Measurements from ENCODE around the gene ERICH3.
A peak's percentile ranks its signal among the peaks of the same experiment; 100 is the strongest.

Gene ERICH3

GRCh38 chr1:74534241-74534640 is 139.4 kb downstream of the ERICH3 start:
- H4K91ac ChIP-seq (ENCODE audit: low read depth, low read length, poor library complexity): no peak overlapping the region
- no peak overlapping the region for H4K8ac ChIP-seq (ENCODE audit: low read depth, low read length)
- H2BK5ac ChIP-seq (ENCODE audit: low read length): no peak overlapping the region
- H2BK15ac ChIP-seq (ENCODE audit: low read length): no peak overlapping the region
- no peak overlapping the region for H2AFZ ChIP-seq (ENCODE audit: low read length)
- no CpG with 5 or more reads among the region's 3 CpGs for WGBS, 2 donors (ENCODE audit: extremely low coverage in 2 of 2, insufficient read length in 2 of 2, insufficient replicate concordance in 1 of 2)
- H3K23ac ChIP-seq (ENCODE audit: low read depth, low read length, poor library complexity): no peak overlapping the region
- H3K79me1 ChIP-seq (ENCODE audit: low read depth, low read length): no peaks in the 10 kb centered on the region
- no peak overlapping the region for H2AK5ac ChIP-seq (ENCODE audit: low read depth, low read length)
- no peak overlapping the region for H3K18ac ChIP-seq (ENCODE audit: low read length)
- H3K4ac ChIP-seq (ENCODE audit: low read length): no peak overlapping the region
- no peak overlapping the region for H3K9ac ChIP-seq (ENCODE audit: low read depth, low read length, poor library complexity)
- no peaks in the 10 kb centered on the region for H3K9me3 ChIP-seq (replicated peaks in 1 of 2; ENCODE audit: control insufficient read depth in 2 of 2, insufficient read depth in 1 of 2, low read depth in 1 of 2, low read length in 2 of 2)
- H2BK12ac ChIP-seq (ENCODE audit: low read length): no peak overlapping the region
- no peaks in the 10 kb centered on the region for H3K27me3 ChIP-seq (ENCODE audit: control insufficient read depth in 3 of 3, insufficient read depth in 3 of 3, low read depth in 1 of 3, low read length in 3 of 3)
- no peak overlapping the region for H2BK120ac ChIP-seq (ENCODE audit: low read depth, low read length)
- no peak for DNase-seq (ENCODE audit: low spot score)
- no peak overlapping the region for H3K14ac ChIP-seq (ENCODE audit: low read length)
- H3K36me3 ChIP-seq (replicated peaks in 1 of 2; ENCODE audit: control insufficient read depth in 2 of 2, insufficient read depth in 2 of 2, low read length in 2 of 2): no peaks in the 10 kb centered on the region
- H3K4me3 ChIP-seq (ENCODE audit: low read length in 2 of 2): no peak overlapping the region
- H3K4me2 ChIP-seq (ENCODE audit: insufficient read depth, low read length, poor library complexity, severe bottlenecking): no peak overlapping the region
- H3K4me1 ChIP-seq (ENCODE audit: control insufficient read depth in 2 of 2, insufficient read depth in 1 of 2, low read depth in 1 of 2, low read length in 2 of 2): no peaks in the 10 kb centered on the region
- no peak overlapping the region for H3K27ac ChIP-seq (replicated peaks; ENCODE audit: low read length)

DNA sequence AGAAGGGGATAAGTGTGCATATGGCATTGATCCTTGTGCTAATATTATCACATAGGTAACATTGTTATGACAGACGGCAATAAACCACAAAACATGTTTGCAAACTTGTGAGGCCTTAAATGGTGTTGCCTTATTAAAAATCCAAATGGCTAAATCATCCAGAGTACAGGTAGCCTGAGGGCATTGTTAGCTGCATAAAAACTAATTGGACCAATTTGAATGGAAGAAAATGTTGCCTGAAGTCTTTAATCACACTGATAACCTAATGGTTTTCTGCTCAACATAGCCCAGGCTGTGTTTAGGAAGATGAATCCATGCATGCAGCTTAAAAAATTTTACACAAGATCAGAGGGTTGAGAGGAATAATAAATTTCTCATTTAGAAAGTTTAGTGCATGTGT is 141.8 kb downstream of the ERICH3 start:
- no peak overlapping the region for H3K4me3 ChIP-seq (ENCODE audit: low read length in 2 of 2)
- H3K9me3 ChIP-seq (replicated peaks in 1 of 2; ENCODE audit: control insufficient read depth in 2 of 2, insufficient read depth in 1 of 2, low read depth in 1 of 2, low read length in 2 of 2): no peaks in the 10 kb centered on the region
- H3K14ac ChIP-seq (ENCODE audit: low read length): no peak overlapping the region
- H3K18ac ChIP-seq (ENCODE audit: low read length): no peak overlapping the region
- H3K36me3 ChIP-seq (replicated peaks in 1 of 2; ENCODE audit: control insufficient read depth in 2 of 2, insufficient read depth in 2 of 2, low read length in 2 of 2): no peaks in the 10 kb centered on the region
- no peak overlapping the region for H4K91ac ChIP-seq (ENCODE audit: low read depth, low read length, poor library complexity)
- no peak overlapping the region for H3K23ac ChIP-seq (ENCODE audit: low read depth, low read length, poor library complexity)
- H2AK5ac ChIP-seq (ENCODE audit: low read depth, low read length): no peak overlapping the region
- no peaks in the 10 kb centered on the region for H3K79me1 ChIP-seq (ENCODE audit: low read depth, low read length)
- no peak overlapping the region for H3K4ac ChIP-seq (ENCODE audit: low read length)
- no peak overlapping the region for H2BK5ac ChIP-seq (ENCODE audit: low read length)
- H3K4me2 ChIP-seq (ENCODE audit: insufficient read depth, low read length, poor library complexity, severe bottlenecking): no peak overlapping the region
- no peak overlapping the region for H2BK120ac ChIP-seq (ENCODE audit: low read depth, low read length)
- no peak overlapping the region for H3K27ac ChIP-seq (replicated peaks; ENCODE audit: low read length)
- no peak overlapping the region for H2BK12ac ChIP-seq (ENCODE audit: low read length)
- no peak overlapping the region for H2BK15ac ChIP-seq (ENCODE audit: low read length)
- no peak overlapping the region for H2AFZ ChIP-seq (ENCODE audit: low read length)
- no peaks in the 10 kb centered on the region for H3K4me1 ChIP-seq (ENCODE audit: control insufficient read depth in 2 of 2, insufficient read depth in 1 of 2, low read depth in 1 of 2, low read length in 2 of 2)
- no CpG with 5 or more reads among the region's 1 CpG for WGBS, 2 donors (ENCODE audit: extremely low coverage in 2 of 2, insufficient read length in 2 of 2, insufficient replicate concordance in 1 of 2)
- DNase-seq (ENCODE audit: low spot score): no peak
- H3K9ac ChIP-seq (ENCODE audit: low read depth, low read length, poor library complexity): no peak overlapping the region
- no peaks in the 10 kb centered on the region for H3K27me3 ChIP-seq (ENCODE audit: control insufficient read depth in 3 of 3, insufficient read depth in 3 of 3, low read depth in 1 of 3, low read length in 3 of 3)
- H4K8ac ChIP-seq (ENCODE audit: low read depth, low read length): no peak overlapping the region

DNA sequence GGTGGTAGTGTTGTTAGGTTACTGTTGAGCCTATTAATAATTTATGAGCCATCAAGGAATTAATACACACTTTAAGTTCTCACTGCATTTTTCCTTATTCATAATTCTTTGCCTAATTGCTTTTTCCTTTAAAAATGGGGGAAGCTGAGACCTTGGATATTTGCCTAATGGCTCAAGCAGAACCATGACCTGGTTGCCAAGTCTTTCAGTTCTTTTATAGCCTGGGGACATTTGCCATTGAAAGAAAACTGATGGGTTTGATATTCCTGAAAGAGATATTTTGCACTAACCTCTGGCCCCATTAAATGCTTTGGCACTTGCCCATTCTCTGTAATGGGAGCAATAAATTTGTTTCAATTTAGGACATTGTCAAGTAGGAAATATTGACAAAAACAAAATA is 142.7 kb downstream of the ERICH3 start:
- DNase-seq (ENCODE audit: low spot score): no peak
- Histone ChIP-seq H4K91ac (ENCODE audit: low read depth, low read length, poor library complexity) (no peak overlapping the region), H3K79me1 (ENCODE audit: low read depth, low read length) (no peaks in the 10 kb centered on the region), H3K23ac (ENCODE audit: low read depth, low read length, poor library complexity) (no peak overlapping the region), H2AK5ac (ENCODE audit: low read depth, low read length) (no peak overlapping the region), H2AFZ (ENCODE audit: low read length) (no peak overlapping the region), H3K4me1 (ENCODE audit: control insufficient read depth in 2 of 2, insufficient read depth in 1 of 2, low read depth in 1 of 2, low read length in 2 of 2) (peaks cover 0 to 3% of the 10 kb centered on the region in 2 donors), H2BK120ac (ENCODE audit: low read depth, low read length) (no peak overlapping the region), H3K36me3 (replicated peaks in 1 of 2; ENCODE audit: control insufficient read depth in 2 of 2, insufficient read depth in 2 of 2, low read length in 2 of 2) (no peaks in the 10 kb centered on the region), H3K18ac (ENCODE audit: low read length) (no peak overlapping the region), H2BK15ac (ENCODE audit: low read length) (no peak overlapping the region), H2BK5ac (ENCODE audit: low read length) (no peak overlapping the region), H3K9me3 (replicated peaks in 1 of 2; ENCODE audit: control insufficient read depth in 2 of 2, insufficient read depth in 1 of 2, low read depth in 1 of 2, low read length in 2 of 2) (no peaks in the 10 kb centered on the region), H2BK12ac (ENCODE audit: low read length) (no peak overlapping the region), H3K4me3 (ENCODE audit: low read length in 2 of 2) (no peak overlapping the region), H3K9ac (ENCODE audit: low read depth, low read length, poor library complexity) (no peak overlapping the region), H3K4ac (ENCODE audit: low read length) (no peak overlapping the region), H3K27me3 (ENCODE audit: control insufficient read depth in 3 of 3, insufficient read depth in 3 of 3, low read depth in 1 of 3, low read length in 3 of 3) (no peaks in the 10 kb centered on the region), H3K27ac (replicated peaks; ENCODE audit: low read length) (no peak overlapping the region), H3K14ac (ENCODE audit: low read length) (no peak overlapping the region), H3K4me2 (ENCODE audit: insufficient read depth, low read length, poor library complexity, severe bottlenecking) (no peak overlapping the region), H4K8ac (ENCODE audit: low read depth, low read length) (no peak overlapping the region)

- Histone ChIP-seq H2BK5ac (ENCODE audit: low read length) (no peak overlapping the region), H3K4ac (ENCODE audit: low read length) (no peak overlapping the region), H3K27ac (replicated peaks; ENCODE audit: low read length) (no peak overlapping the region), H2BK12ac (ENCODE audit: low read length) (no peak overlapping the region), H3K9ac (ENCODE audit: low read depth, low read length, poor library complexity) (no peak overlapping the region), H3K9me3 (replicated peaks in 1 of 2; ENCODE audit: control insufficient read depth in 2 of 2, insufficient read depth in 1 of 2, low read depth in 1 of 2, low read length in 2 of 2) (no peaks in the 10 kb centered on the region), H2BK120ac (ENCODE audit: low read depth, low read length) (no peak overlapping the region), H4K91ac (ENCODE audit: low read depth, low read length, poor library complexity) (no peak overlapping the region), H3K23ac (ENCODE audit: low read depth, low read length, poor library complexity) (peak overlapping the region; percentile 1), H3K14ac (ENCODE audit: low read length) (no peak overlapping the region), H2AFZ (ENCODE audit: low read length) (no peak overlapping the region), H3K4me3 (ENCODE audit: low read length in 2 of 2) (no peak overlapping the region), H4K8ac (ENCODE audit: low read depth, low read length) (no peak overlapping the region), H3K4me1 (ENCODE audit: control insufficient read depth in 2 of 2, insufficient read depth in 1 of 2, low read depth in 1 of 2, low read length in 2 of 2) (peaks cover 4 to 10% of the 10 kb centered on the region in 2 donors), H3K36me3 (replicated peaks in 1 of 2; ENCODE audit: control insufficient read depth in 2 of 2, insufficient read depth in 2 of 2, low read length in 2 of 2) (no peaks in the 10 kb centered on the region), H2AK5ac (ENCODE audit: low read depth, low read length) (peak overlapping the region; percentile 36), H2BK15ac (ENCODE audit: low read length) (peak overlapping the region; percentile 60), H3K79me1 (ENCODE audit: low read depth, low read length) (no peaks in the 10 kb centered on the region), H3K4me2 (ENCODE audit: insufficient read depth, low read length, poor library complexity, severe bottlenecking) (no peak overlapping the region), H3K18ac (ENCODE audit: low read length) (peak overlapping the region; percentile 38), H3K27me3 (ENCODE audit: control insufficient read depth in 3 of 3, insufficient read depth in 3 of 3, low read depth in 1 of 3, low read length in 3 of 3) (no peaks in the 10 kb centered on the region)
- WGBS, 2 donors (ENCODE audit: extremely low coverage in 2 of 2, insufficient read length in 2 of 2, insufficient replicate concordance in 1 of 2): no CpG with 5 or more reads among the region's 4 CpGs
- DNase-seq (ENCODE audit: low spot score): no peak
Observed at GRCh38 chr1:74528123-74528522, 145.5 kb downstream of the ERICH3 start.

Data from neuronal stem cell (in vitro differentiated cells).